WTC11 (cell line): ENCODE results near the gene BEGAIN.

Experiments
- CBFB ChIP-seq: sonication (generic); formaldehyde crosslinking; IDR thresholded peaks from 2 replicates; pipeline ENCODE4 v1.8.1; 2022; ENCODE audit warnings: mild to moderate bottlenecking, low read depth, missing genetic modification reagents
- E2F5 ChIP-seq: sonication (generic); formaldehyde crosslinking; IDR thresholded peaks from 2 replicates; pipeline ENCODE4 v1.8.1; 2022; ENCODE audit warnings: mild to moderate bottlenecking, moderate library complexity, missing genetic modification reagents
- ELF4 ChIP-seq: sonication (generic); formaldehyde crosslinking; IDR thresholded peaks from 2 replicates; pipeline ENCODE4 v1.8.1; 2022; ENCODE audit warnings: low read depth, mild to moderate bottlenecking, moderate library complexity, missing genetic modification reagents
- GTF2I ChIP-seq: fragments of 250-450 bp; sonication (Bioruptor Pico); conservative IDR thresholded peaks from 2 replicates; pipeline ENCODE4 v1.4.0; 2021; ENCODE audit warnings: mild to moderate bottlenecking
- JUN ChIP-seq: sonication (generic); formaldehyde crosslinking; IDR thresholded peaks from 2 replicates; pipeline ENCODE4 v1.8.0; 2023; ENCODE audit warnings: mild to moderate bottlenecking, missing genetic modification reagents
- NR2C2 ChIP-seq: sonication (generic); formaldehyde crosslinking; IDR thresholded peaks from 2 replicates; pipeline ENCODE4 v1.8.0; 2022; ENCODE audit warnings: mild to moderate bottlenecking, missing genetic modification reagents
- TEAD4 ChIP-seq: sonication (generic); formaldehyde crosslinking; IDR thresholded peaks from 2 replicates; pipeline ENCODE4 v1.8.0; 2022; ENCODE audit warnings: mild to moderate bottlenecking, missing genetic modification reagents
- ZBTB21 ChIP-seq: sonication (generic); formaldehyde crosslinking; IDR thresholded peaks from 2 replicates; pipeline ENCODE4 v1.8.1; 2023; ENCODE audit warnings: mild to moderate bottlenecking, missing genetic modification reagents, borderline replicate concordance
- ZNF396 ChIP-seq: fragments of 250-450 bp; sonication (Bioruptor Pico); IDR thresholded peaks from 2 replicates; pipeline ENCODE4 v1.8.0; 2021; ENCODE audit warnings: mild to moderate bottlenecking, moderate library complexity, borderline replicate concordance
- ZSCAN18 ChIP-seq: fragments of 250-450 bp; sonication (Bioruptor Pico); IDR thresholded peaks from 2 replicates; pipeline ENCODE4 v2.1.2; 2022; ENCODE audit warnings: mild to moderate bottlenecking, moderate library complexity
- TF ChIP-seq, protein P1 (sequence below): fragments of 200-600 bp; IDR thresholded peaks from 2 replicates; pipeline ENCODE4 v1.8.0; 2022; ENCODE audit warnings: antibody characterized with exemption
- TF ChIP-seq, protein P2 (sequence below): sonication (generic); formaldehyde crosslinking; IDR thresholded peaks from 2 replicates; pipeline ENCODE4 v1.8.0; 2022; ENCODE audit warnings: mild to moderate bottlenecking, missing genetic modification reagents

DNA sequence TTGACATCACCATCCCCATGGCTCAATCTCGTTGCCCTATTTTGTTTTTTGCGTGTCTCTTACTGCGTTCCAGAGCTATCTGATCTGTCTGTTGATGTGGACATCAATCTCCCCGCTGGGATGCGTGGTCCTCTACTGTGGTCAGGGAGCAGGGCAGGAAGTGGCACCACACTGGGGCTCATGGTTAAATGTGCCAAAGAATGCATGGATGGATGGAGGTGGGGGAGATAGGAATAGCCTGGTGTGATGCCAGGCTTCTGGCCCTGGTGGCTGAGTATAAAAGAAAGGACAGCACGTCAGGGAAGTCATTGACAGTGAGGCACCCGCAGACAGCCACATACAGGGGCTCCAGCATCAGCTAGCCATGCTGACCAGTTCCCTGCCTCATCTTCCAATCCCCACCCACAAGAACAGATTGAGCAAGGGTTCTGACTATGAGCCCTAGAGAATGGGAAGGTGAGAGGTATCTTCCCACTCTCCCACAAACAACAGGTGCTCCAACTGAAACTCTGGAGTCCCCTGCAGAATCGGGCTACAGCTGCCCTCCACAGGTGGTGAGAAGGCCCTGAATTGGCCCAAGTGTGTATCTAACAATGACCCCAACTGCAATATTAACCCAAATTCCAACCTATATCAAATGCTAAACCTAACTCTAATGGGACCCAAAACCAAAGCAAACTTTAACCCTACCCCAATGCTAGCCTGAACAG is 2.7 kb upstream of the BEGAIN start:
- no peak for TF ChIP-seq GTF2I (CRISPR knock-in tag)
- TF ChIP-seq, protein P1, sequence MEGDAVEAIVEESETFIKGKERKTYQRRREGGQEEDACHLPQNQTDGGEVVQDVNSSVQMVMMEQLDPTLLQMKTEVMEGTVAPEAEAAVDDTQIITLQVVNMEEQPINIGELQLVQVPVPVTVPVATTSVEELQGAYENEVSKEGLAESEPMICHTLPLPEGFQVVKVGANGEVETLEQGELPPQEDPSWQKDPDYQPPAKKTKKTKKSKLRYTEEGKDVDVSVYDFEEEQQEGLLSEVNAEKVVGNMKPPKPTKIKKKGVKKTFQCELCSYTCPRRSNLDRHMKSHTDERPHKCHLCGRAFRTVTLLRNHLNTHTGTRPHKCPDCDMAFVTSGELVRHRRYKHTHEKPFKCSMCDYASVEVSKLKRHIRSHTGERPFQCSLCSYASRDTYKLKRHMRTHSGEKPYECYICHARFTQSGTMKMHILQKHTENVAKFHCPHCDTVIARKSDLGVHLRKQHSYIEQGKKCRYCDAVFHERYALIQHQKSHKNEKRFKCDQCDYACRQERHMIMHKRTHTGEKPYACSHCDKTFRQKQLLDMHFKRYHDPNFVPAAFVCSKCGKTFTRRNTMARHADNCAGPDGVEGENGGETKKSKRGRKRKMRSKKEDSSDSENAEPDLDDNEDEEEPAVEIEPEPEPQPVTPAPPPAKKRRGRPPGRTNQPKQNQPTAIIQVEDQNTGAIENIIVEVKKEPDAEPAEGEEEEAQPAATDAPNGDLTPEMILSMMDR = no peak
- no peak for TF ChIP-seq TEAD4
- TF ChIP-seq ELF4 = no peak
- TF ChIP-seq ZNF396 (CRISPR knock-in tag) = no peak
- TF ChIP-seq NR2C2 = no peak
- TF ChIP-seq, protein P2, sequence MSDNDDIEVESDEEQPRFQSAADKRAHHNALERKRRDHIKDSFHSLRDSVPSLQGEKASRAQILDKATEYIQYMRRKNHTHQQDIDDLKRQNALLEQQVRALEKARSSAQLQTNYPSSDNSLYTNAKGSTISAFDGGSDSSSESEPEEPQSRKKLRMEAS (CRISPR knock-in tag) = no peak
- TF ChIP-seq ZSCAN18 = no peak
- no peak for TF ChIP-seq JUN (CRISPR knock-in tag)
- no peak for TF ChIP-seq ZBTB21 (CRISPR knock-in tag)
- TF ChIP-seq E2F5 (CRISPR knock-in tag) = no peak
- TF ChIP-seq CBFB (CRISPR knock-in tag) = no peak
